ENCODE data around the gene CEP85L.

The CEP85L gene
- 14.2 to 57.4 (median 23.4) reads per million in 17 experiments for total RNA-seq

DNA sequence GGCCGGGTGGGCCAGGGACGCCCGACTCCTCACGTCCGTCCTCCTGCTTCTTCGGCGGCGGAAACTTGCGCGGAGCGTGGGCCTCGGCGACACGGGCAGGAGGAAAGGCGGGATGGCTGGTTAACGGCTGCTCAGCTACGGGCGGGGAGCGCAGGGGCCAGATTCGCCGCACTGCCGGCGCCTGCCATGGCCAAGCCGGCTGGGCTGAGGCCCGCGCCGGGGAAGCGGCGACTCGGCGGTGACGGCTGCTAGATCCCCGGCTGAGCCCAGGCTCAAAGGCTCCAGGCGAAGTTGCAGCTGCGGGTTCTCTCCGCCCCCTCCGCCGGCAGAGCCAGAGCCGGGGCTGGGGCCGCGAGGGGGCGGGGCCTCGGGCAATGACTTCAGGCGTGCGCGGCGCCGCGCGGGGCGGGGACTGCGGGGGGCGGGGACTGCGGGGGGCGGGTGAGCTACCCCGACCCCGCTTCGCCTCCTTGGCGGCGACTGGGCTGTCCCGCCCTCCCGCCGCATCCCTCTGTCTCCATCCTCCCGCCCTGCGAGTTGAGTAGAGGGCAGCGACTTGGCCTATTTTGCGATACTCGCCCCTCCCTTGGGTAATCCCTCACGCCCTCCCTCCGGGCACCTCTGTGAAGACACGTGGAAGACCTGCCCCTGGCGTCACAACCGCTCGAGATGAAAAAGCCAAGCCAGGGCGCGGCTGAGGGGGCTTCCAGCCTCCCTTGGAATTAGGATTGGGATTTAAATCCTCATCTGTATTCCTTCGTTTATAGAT is at the start of gene CEP85L:
Gene CEP85L, minus strand, starts transcription at position 310 of the 769 bp plus-strand sequence. CDS start 322 bp downstream, outside the sequence.
- DNase-seq, result peak; percentile 92 to 97 (median 94)

GRCh38 chr6:118700531-118700930 is 49.1 kb upstream of the CEP85L start:
- peak; percentile 46 to 79 (median 68) for DNase-seq

DNA sequence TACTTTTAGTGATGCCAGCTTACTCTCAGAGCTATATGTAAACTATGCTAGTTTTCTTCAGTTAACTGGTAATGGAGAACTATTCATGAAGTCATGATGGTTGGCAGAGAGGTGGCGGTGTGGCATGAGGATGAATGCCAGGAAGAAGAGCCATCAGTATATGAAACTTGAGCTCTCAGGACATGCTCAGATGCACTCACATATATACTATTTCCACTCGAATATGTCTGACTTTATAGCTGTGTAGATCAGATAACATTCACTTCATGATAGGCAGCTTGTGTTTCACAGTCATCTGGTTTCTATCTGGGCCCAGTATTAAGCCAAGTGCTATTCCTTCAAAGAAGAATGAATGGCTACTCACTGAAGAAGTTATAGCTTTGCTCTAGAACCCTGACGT is 46.2 kb upstream of the CEP85L start:
- no peak for DNase-seq

GRCh38 chr6:118696271-118696670 is 44.9 kb upstream of the CEP85L start:
- DNase-seq, result peak in 2 of 4 experiments; percentile 15 to 52

- DNase-seq, result no peak
Observed at GRCh38 chr6:118693562-118693961, 42.2 kb upstream of the CEP85L start.

- DNase-seq, result no peak
Observed at GRCh38 chr6:118685823-118686449, 34.5 kb upstream of the CEP85L start.

GRCh38 chr6:118683881-118684872 is 32.8 kb upstream of the CEP85L start:
- no peak for DNase-seq

GRCh38 chr6:118680452-118681095 is 29.2 kb upstream of the CEP85L start:
- DNase-seq, result no peak

DNA sequence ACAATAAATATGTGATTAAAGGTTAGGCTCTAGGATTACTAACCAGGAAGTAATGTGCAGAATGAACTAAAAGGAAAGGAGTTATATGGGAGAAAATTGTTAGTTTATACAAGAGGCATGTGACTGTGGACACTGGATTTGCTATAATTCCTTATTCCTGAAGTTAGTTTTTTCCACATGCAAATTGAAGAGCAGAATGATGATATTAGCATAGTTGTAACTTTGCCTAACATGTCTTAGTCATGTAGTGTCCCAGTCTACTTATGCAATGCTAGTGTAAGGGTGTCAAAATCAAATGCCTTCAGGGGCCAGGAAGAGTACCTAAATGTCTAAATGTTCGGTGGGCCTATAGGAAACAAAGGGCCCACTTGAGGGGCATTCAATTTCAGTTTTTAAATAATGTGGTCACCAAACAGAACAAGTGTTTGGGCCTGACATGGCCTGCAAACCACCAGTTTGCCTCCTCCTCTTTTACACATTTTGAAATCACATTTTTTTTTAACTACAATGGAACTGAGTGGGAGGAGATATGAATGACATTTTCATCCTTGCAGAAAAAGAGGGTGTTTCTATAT is 28.0 kb upstream of the CEP85L start:
- DNase-seq, result peak; percentile 5 to 63 (median 40)

DNA sequence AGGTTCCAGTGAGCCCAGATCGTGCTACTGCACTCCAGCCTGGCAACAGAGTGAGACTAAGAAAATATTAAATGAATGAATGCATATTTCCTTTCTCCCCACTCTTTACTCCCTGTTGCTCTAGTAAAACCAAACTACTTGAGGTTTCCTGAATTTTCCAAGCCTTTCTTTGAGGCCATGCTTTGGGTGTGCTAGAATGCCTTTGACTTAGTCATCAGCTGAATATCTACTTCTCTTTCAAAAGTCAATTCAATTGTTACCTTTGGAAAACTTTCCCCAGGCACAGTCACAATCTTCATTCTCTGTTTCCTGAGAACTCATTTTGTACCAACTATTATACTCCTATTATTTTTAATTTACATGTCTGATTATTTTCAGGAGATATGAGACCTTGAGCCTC is 27.5 kb upstream of the CEP85L start:
- no peak for DNase-seq

DNA sequence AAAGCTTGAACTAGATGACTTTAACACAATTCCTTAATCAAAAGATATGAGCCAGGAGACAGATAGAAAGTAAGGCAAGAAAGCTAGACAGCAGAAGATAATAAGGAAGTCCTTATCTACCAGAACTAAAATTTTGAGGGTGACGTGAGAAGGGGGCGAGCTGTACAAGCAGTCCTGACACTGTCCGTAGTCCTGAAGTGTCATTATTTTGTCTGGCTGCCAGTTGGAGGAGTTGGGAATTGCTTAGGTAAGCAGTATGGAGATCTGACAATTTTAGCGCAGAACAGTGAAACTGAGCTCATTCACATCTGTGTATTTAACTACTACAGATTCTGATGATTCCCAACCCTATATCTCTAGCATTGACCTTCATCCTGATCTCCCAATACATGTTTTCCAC is 25.8 kb upstream of the CEP85L start:
- peak in 2 of 4 experiments; percentile 20 to 33 for DNase-seq

DNA sequence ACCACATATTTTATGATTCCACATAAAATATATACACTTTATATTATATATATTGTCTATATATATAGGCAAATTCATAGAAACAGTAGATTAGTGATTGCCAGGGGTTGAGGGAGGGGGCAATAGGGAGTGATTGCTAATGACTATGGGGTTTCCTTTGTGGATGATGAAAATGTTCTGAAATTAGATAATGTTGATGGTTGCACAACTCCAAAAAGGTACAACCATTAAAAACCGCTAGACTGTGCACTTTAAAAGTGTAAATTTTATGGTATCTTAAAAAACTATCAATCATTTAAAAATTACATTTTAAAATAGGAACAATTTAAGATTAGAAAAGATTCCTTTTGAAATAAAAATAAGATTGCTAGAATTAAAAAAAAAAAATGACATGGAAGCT is 23.8 kb upstream of the CEP85L start:
- no peak for DNase-seq

DNA sequence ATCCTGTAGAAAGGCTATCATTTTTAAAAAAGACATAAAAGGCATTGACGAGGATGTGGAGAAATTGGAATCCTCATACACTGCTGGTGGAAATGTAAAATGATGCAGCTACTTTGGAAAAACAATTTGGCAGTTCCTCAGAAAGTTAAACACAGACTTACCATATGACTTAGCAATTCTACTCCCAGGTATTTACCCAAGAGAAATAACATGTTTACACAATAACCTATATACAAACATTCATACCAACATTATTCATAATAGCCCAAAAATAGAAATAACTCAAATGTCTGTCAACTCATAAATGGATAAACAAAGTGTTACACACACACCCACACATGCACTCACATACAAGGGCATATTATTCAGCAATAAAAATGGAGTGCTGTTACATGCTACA is 23.4 kb upstream of the CEP85L start:
- DNase-seq, result no peak

DNA sequence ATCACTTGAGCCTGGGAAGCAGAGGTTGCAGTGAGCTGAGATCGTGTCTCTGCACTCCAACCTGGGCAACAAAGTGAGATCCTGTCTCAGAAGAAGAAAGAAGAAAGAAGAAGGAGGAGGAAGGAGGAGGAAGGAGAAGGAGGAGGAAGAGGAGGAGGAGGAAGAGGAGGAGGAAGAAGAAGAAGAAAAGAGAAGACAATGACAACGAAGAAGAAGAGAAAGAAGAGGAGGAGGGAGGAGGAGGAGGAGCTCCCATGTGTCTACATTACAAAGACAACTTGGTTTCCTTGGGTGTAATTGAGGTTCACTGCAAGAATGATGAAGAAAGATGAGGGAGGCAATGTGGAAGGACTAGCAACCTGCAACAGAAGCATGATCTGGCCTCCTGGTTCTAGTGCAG is 21.3 kb upstream of the CEP85L start:
- no peak for DNase-seq

- no peak for DNase-seq
Observed at GRCh38 chr6:118669561-118669960, 18.2 kb upstream of the CEP85L start.

GRCh38 chr6:118668761-118669385 is 17.5 kb upstream of the CEP85L start:
- no peak for DNase-seq

- DNase-seq, result no peak
Observed at GRCh38 chr6:118667988-118668387, 16.6 kb upstream of the CEP85L start.

DNA sequence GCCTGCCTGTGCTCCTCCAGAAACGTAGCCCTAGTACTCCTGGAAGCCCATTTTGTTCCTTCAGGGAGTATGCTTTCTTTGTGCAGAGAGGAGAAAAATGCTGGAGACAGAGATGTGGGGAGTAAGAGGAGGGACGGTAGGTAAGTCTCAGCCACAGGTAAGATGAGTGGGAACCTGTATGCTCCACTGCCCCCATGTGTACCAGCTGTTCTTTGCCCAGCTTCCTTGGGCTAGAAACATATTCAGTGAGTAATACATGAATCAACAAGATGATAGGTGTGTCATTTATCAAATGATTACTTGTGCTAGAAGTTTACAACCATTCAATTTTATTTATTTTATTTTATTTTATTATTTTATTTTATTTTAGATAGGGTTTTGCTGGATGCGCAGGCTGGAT is 13.6 kb upstream of the CEP85L start:
- DNase-seq, result no peak

GRCh38 chr6:118663993-118664985 is 12.9 kb upstream of the CEP85L start:
- DNase-seq, result no peak

GRCh38 chr6:118661831-118662230 is 10.4 kb upstream of the CEP85L start:
- no peak for DNase-seq
